PC-9 (cell line): ENCODE results near the gene FBXL14.

Experiments
- EZH2 ChIP-seq: fragments of 200-600 bp; sonication (generic); IDR thresholded peaks from 2 replicates; pipeline ENCODE4 v1.8.0; 2017; ENCODE audit warnings: antibody characterized with exemption, low read depth
- TF ChIP-seq, protein P1 (sequence below): fragments of 200-600 bp; sonication (generic); conservative IDR thresholded peaks from 2 replicates; pipeline ENCODE4 v1.6.1; 2017; ENCODE audit warnings: mixed run types, antibody characterized with exemption, mild to moderate bottlenecking, moderate library complexity

DNA sequence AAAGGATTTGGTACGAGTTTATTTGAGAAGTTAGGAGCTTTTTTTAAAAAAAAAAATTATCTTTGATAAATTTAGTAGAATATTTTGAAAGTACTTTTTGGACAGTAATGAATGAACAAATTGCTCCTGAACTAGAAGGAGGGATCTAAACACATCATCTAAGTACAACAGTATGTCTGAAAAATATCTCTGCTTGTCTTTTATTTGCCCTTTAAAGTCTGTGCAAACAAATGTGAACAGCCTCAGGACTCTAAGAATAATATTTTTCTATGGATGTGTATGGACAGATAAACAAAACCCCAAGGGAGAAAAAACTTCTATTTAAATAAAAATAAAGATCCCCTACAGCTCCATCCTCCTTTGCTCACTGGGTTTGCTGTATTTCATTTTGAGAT lies 19.5 kb downstream of the FBXL14 start:
- TF ChIP-seq, protein P1, sequence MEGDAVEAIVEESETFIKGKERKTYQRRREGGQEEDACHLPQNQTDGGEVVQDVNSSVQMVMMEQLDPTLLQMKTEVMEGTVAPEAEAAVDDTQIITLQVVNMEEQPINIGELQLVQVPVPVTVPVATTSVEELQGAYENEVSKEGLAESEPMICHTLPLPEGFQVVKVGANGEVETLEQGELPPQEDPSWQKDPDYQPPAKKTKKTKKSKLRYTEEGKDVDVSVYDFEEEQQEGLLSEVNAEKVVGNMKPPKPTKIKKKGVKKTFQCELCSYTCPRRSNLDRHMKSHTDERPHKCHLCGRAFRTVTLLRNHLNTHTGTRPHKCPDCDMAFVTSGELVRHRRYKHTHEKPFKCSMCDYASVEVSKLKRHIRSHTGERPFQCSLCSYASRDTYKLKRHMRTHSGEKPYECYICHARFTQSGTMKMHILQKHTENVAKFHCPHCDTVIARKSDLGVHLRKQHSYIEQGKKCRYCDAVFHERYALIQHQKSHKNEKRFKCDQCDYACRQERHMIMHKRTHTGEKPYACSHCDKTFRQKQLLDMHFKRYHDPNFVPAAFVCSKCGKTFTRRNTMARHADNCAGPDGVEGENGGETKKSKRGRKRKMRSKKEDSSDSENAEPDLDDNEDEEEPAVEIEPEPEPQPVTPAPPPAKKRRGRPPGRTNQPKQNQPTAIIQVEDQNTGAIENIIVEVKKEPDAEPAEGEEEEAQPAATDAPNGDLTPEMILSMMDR, result no peak
- no peak for TF ChIP-seq EZH2
